HG03432 (cell line): Measurements from ENCODE around the gene MPC1.
A peak's percentile ranks its signal among the peaks of the same experiment; 100 is the strongest.

Experiments
- ATAC-seq: cut with Tn5 transposase; IDR thresholded peaks from one replicate; pipeline ENCODE4 v1.9.1; 2021; ENCODE audit warnings: mild to moderate bottlenecking, moderate library complexity; ENCODE audit not compliant: unreplicated experiment

Gene MPC1

DNA sequence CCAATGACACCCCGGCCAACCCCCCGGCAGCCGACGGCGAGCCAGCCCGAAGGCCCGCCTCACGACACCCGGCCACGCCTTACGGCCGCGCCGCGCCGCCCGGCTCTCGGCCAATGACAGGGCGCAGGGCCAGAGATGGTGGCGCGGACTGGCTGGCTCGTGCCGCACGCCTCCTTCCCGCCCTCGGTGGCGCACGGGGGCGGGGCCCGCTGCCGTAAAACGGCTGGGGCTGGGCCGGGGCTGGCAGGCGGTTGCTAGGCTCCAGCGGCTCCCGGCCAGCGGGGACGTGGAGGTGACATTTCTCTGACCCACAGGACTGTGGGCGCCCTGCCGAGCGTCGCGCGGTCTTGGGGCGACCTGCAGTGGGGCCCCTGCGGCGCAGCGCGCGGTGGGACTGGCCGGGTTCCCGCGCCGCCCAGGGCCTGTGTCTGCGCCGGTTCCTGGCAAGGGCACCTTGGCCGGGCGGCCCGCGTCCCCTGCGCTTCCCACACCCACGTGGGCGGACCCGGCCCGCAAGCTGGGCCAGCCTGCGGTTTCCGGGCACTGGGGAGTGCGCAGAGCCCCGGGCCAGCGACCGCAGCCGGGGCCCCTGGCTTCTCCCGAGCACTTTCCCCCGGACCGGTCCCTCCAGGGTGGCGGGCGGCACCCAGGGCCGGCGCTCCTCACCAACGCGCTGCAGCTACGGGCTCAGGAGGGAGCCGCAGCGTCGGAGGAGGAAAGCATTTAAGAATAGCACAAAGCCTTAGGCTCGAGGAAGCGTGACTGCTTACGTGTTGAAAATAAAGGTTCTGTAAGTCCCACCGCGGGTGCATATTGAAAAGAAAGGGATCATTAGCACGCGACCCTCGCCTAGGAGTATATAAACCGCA, at the start of gene MPC1:
Gene MPC1, minus strand, starts transcription at position 8 of the 869 bp plus-strand sequence. CDS start 64 bp downstream, outside the sequence.
- ATAC-seq = peak; percentile 90

DNA sequence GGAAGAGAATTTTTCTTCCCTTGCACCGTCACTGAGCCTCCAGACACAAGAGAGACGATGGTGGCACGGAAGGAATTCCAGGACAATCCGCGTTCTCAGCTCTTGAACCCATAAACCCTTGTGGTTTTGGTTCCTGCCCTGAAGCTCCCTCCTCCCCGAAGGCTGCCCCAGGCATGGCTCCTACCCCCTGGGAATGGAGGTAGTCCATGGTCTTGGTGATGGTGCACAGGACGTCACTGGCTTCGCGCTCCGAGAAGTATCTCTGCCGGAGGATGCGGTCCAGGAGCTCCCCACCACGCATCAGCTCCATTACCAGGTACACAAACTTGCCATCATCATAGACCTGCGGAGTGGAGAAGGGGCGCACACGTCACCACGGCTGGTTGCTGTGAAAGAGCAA, 47.5 kb upstream of the MPC1 start:
- no peak for ATAC-seq

DNA sequence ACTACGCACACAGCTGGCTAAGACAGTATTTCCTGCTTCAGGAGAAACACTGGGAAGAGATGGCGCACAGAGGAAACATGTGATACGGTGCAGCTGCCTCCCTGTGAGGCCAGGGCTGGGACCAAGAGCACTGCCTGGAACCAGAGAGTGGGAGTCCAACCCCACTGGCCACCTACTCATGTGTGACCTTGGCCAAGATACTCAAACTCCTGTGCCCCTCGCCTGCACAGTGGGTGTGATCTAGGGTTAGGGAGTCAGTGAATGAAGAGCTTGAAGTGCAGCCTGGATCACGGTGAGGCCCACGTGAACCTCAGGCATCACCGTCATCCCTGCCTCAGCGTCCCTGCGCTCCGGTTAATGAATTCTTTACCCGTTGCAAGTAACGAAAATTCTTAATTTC, 41.7 kb upstream of the MPC1 start:
- no peak for ATAC-seq

DNA sequence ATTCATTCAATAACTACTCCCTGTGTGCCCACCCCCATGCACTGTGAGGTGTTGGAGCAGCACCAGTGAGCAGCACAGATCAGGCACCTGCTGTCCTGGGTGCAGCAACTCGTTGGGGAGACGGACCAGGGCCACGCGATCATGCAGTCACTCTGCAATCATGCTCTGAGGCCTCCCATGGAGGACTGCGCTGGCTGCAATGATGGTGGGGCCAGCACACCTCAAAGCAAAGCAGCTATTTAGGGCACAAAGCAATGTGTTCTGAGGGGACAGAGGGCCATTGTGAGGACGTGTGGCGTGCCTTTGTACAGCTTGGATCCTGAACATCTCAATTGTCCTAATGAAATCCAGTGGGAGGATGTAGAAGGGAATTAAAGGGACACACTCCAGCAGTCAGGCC, 41.0 kb upstream of the MPC1 start:
- ATAC-seq = no peak

DNA sequence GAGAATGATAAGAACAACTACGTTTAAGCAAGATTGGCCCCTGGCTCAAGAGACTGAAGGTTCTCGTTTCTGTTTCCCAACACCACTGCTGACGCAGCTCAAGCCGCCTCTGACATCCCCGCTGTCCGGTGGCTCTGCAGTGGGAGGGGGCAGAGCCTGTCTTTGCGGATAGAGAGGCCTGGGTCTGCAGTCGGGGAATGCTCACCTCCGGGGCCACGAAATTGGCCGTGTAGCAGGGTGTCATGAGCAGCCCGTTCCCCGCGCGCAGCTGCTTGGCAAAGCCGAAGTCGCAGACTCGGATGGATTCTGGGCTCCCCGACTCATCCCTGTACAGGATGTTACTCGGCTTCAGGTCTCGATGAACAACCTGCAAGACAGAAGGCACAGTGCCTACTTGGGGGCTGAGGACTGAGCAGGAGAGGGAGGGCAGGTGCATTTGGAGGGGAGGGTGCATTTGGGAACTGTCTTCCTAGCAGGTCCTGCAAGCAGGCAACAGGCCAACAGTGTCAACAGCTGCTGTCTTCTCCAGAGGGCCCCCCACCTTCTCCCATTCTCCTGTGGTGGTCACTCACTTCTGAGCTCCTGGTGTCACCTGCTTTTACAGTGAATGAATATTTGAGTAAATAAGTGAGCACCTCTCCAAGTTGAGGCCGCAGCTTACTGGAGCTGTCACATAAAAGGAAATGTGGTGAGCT, 40.5 kb upstream of the MPC1 start:
- ATAC-seq = no peak

DNA sequence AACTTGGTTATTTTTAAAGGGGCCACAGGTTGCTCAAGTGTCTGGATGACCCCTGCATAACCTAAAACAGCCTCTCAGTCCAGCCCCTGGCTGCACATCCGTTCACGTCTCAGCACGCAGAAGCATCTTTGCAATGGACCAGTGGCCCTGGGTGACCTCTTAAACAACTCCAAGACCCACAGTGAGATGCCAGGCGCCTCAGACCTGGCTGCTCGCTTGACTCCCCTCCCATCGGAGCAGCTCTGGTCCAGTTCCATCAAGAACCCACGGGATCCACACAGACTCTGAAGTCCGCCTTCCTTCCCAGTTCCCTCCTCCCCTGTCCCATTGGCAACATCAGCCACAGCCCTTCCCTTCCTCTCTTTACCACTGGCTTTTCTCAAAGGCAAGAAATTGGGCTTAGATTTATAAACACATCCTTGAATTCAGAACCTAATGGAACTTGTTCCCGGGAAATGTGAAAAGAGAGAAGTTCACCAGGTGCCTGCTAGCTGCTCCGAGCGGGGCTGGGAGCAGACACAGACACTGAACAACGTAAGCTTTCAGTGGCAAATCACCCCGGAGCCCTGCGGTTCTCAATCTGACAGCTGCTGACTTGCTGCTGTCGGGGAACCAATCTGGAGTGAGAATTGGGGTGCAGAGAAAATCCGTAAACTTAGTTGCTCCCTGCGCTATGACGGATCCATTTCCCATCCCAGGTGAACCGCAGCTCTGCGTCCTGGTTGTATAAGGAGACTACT, 39.6 kb upstream of the MPC1 start:
- ATAC-seq = no peak

DNA sequence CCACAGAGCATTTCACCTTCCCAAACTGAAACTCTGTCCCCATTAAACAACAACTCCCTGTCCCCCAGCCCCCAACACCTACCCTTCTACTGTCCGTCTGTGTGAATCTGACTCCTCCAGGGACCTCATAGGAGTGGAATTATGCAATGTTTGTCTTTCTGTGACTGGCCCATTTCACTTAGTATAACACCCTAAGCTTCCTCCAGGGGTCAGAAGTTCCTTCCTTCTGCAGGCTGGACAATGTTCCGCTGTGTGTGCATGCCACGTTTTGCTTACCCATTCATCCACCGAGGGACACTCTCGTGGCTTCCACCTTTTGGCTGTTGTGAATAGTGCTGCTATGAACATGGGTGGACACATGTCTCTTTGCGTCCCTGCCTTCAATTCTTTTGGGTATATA, 37.6 kb upstream of the MPC1 start:
- no peak for ATAC-seq

DNA sequence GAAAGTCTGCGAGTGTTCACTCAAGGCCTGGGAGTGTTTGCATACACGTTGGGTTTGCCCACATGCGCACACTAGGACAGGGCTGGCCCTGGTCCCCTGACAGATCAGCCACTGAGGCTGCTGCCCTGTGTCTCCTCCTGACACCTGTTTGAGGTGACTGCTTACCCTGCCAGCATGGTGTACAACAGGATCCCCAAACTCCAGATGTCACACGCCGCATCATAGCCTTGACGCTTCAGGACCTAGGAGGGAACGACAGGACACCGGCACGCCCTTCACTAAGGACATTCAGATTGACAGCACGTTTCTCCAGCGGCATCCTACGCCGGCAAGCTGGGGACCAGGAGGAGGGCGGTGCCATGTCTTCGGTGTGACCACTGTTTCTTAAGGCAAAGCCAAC, 37.0 kb upstream of the MPC1 start:
- ATAC-seq = peak; percentile 25

DNA sequence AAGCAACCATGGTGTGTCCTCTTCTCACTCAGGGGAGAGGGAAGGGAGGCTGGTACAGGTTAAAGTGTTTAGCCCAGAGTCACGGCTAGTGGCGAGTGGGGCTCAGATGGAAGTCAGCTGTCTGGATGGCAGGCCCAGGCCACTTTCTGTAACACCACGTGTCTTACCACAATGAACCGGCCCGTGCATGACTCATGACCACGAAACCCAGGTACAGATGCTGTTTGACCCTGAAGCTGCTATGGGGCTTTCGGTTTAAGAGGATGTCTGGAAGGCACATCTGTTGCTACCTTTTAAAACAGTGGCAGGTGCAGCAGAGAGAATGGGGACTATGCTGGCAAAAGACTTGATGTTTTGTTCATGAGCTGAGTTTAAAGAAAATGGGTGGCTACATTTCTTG, 36.5 kb upstream of the MPC1 start:
- peak; percentile 98 for ATAC-seq

DNA sequence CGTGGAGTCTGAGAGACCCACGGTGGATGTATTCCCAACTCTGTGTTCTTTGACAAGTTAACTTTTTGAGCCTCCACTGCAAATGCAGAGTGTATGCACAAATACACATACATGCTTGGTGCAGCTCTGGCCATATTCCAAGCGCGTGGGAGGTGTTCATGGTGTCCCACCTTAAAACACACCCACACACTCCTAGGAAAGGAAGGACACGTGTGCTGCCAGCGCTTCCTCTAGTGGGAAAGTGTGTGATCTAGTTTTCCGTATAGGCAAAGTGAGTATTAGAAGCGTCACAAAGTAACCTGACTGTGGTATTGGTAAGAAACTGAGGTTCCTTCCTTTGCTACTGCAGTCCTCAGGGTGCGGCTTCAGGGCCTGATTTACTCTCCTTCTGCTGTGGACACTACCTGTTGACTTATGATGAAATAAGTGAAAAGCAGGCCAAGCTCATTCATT, 36.0 kb upstream of the MPC1 start:
- ATAC-seq = no peak

DNA sequence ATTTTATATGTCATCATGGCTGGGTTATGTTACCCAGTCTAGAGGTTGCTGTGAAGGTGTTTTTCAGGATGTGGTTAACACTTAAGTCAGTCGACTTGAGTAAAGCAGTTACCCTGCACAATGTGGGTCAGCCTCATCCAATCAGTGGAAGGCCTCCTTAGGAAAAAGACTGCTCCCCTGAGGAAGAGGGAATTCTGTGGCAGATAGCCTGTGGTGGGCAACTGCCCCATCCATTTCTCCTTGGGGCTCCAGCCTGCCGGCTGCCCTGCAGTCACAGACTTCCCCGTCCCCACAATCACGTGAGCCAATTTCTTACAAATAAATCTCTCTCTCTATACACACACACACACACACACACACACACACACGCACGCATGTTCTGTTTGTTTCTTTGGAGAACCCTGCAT, 34.5 kb upstream of the MPC1 start:
- ATAC-seq = peak; percentile 30

DNA sequence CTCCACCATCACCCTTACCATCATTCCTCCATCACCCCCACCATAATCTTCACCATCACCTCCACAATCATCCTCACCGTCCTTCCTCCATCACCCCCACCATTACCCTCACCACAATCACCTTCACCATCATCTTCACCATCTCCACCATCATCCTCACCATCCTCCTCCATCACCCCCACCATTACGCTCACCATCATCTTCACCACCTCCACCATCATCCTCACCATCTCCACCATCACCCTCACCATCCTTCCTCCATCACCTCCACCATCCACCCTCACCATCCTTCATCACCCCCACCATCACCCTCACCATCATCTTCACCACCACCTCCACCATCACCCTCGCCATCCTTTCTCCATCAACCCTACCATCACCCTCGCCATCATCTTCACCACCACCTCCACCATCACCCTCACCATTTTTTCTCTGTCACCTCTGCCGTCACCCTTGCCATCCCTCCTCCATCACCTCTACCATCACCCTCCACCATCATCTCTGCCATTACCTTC, 33.1 kb upstream of the MPC1 start:
- no peak for ATAC-seq

DNA sequence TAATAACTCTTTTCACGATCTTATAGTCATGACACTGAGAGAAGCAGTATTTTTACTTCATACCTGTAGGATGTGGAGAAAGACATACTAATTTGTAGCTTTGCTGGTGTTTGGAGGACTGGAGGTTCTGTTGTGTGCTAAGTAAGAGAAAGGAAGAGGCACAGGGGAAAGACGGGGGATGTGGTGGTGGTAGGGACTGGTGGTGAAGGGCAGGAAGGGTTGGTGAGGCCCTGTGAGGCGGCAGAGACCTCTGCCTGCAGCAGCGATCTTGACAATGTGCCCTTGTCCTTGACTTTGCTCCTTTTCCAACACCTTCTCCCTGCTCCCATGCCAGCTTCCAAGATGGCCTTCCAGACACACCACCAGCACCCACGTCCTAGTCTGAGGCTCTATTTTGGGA, 32.6 kb upstream of the MPC1 start:
- no peak for ATAC-seq

DNA sequence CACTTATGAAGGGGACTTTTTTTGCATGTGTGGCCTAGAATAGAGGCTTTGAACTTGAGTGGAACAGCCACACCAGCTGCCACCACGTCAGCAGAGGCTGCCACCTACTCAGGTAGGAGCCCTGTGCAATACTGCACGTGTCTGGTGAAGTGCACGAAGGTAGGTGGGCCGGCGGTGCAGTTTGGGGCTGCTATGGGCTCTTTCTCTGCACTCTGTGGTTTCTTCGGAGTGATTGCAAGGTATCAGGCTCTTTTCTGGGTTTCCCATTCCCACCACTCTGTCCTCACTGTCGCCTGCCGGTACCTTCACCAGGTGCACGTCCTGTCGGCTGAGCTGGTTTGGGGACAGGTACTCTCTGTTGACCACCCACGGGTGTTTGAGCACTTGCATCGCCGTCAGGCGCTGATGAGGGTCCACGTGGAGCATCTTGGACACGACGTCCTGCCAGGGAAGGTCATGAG, 30.8 kb upstream of the MPC1 start:
- no peak for ATAC-seq

DNA sequence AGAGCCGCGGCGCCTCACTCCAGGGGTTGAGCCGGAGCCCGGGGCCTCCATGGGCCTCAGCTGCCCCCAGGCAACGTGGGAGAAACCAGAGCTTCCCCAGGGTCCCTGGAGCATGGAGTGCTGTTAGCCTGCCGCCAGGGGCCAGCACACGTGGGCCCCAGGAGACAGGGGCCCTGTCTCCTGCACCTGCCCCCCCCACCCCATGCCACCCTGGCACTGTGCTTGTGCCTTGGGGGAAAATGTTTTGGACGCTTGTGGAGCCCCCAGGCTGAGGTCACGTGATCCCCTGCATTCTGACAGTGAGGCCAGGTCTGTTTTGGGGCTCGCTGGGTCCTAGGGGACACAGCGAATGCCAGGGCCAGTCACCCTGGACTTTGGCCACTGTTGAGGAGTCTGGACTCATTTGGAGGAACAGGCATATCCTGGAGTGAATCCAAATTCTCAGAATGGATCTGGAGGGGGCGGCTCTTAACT, 30.2 kb upstream of the MPC1 start:
- no peak for ATAC-seq

DNA sequence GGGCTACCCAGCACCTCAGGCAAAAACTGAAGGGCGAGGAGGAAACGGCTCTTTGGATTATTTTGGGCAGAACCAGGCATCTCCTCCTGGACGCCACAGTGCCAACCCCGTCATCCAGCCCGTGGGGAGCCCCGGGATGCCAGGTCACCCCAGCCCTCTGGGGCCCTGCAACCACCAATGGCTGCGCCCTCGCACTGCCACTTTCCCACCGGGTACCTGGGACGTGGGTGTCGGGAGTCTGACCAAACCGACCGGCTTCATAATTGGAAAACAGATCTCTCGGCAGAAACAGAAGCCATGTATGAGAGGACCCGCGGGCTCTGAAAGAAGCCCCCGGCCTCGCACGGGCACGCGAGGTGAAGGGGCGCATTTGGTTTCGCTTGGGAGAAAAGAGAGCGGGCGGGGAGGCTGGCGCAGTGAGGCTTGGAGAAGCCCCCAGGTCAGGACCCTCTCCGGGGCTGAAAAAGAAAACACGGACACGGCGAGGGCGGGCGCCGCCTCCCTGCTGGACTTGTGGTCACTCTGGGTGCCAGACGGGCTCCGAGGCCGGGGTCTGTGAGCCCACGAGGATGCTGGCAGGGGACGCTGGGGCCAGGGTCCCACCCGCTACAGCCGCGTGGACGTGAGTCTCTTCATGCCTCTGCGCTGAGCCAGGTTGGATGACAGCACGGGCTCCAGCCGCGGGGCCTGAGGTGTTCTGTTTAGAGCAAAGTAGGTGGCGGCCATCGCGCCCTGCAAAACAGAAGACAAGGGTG, 29.6 kb upstream of the MPC1 start:
- ATAC-seq = no peak

DNA sequence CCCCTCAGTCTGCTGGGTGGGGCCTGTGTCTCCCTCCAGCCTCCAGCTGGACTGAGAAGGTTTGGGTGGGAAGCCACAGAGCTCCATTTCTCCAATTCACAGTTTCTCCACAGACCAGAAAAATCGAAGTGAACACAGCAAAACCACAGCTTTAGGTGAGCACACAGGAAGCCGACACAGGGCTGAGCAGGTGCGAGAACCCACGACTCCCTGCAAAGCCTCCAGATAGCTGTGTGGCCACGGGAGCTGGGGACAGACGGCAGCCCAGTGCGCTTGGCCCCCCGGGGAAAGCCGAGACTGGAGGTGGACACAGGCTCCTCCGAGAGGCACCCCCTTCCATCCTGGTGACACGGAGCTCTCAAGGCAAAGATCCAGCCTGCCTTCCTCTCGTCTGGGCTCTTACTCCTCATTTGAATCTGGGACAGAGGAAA, 29.0 kb upstream of the MPC1 start:
- no peak for ATAC-seq

DNA sequence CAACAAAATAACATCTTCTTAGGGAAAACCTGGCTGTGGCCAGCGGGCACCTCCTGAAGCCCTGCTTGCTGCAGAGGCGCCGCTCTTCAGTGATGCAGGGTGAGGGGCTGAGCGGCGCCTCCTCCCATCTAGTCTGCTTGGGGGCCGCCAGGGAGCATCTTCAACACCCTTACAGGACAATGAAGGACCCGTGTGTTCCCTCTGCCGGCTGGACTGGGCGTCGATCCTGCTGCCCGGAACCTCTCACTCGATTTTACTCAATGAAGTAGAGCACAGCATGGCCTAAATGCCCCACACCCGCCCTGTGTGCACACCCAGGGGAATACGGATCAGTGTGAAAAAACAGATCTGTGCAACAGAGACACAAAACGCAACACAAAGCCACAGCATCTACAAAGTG, 28.5 kb upstream of the MPC1 start:
- no peak for ATAC-seq

DNA sequence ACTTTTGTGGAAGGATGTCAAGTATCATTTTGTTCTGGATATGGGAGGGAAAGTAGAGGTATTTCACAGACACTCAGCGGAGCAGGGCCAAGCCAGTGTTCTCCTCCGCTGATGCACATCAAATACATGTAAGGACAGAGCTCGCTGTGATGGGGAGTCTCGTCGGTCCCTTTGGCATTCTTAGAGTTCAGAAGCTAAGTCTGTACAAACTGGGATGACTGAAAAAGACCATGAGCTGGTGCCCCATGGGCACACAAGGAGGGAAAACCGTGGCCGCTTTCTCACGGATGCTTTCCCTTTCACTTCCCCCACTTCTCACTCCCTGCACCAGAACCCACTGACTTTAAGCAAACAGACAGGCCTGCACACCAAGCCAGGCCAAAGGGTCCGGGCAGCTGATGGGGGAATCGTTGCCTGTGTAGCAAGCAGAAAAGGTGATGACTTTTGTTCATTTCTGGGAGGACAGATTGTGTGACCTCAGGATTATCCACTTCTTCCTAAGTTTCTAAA, 27.7 kb upstream of the MPC1 start:
- ATAC-seq = peak; percentile 63
